Raji (cell line): ENCODE results near the gene PTPN7.

ENCODE experiments used
- POLR2A ChIP-seq: IDR thresholded peaks from 2 replicates; pipeline ENCODE4 v1.6.1; 2011; ENCODE audit warnings: low read depth, low read length, control low read depth; ENCODE audit not compliant: insufficient read depth

Gene PTPN7

GRCh38 chr1:202151045-202151444 lies 9.4 kb downstream of the PTPN7 start:
- no peak for TF ChIP-seq POLR2A

- TF ChIP-seq POLR2A, result no peak
Observed at GRCh38 chr1:202150602-202151001, 9.8 kb downstream of the PTPN7 start.

- no peak for TF ChIP-seq POLR2A
Observed at GRCh38 chr1:202150187-202150586, 10.2 kb downstream of the PTPN7 start.

- TF ChIP-seq POLR2A, result no peak
Observed at GRCh38 chr1:202149566-202149965, 10.8 kb downstream of the PTPN7 start.

- no peak for TF ChIP-seq POLR2A
Observed at GRCh38 chr1:202148391-202148790, 12.0 kb downstream of the PTPN7 start.

- TF ChIP-seq POLR2A, result no peak
Observed at GRCh38 chr1:202146993-202147392, 13.4 kb downstream of the PTPN7 start.

- no peak for TF ChIP-seq POLR2A
Observed at GRCh38 chr1:202146279-202146678, 14.1 kb downstream of the PTPN7 start.

- no peak for TF ChIP-seq POLR2A
Observed at GRCh38 chr1:202145068-202145743, 15.2 kb downstream of the PTPN7 start.

GRCh38 chr1:202144402-202145067 lies 15.9 kb downstream of the PTPN7 start, which contains the start of gene ARL8A:
Gene ARL8A, minus strand, starts transcription at chr1:202144737. Its CDS starts 165 bp downstream, at chr1:202144572.
- TF ChIP-seq POLR2A, result peak; percentile 51; the same call in 1 of the 2 replicates

- TF ChIP-seq POLR2A, result peak; percentile 40
Observed at GRCh38 chr1:202143768-202144401, 16.5 kb downstream of the PTPN7 start.

GRCh38 chr1:202143011-202143767 lies 17.2 kb downstream of the PTPN7 start:
- no peak for TF ChIP-seq POLR2A

- no peak for TF ChIP-seq POLR2A
Observed at GRCh38 chr1:202140833-202141232, 19.6 kb downstream of the PTPN7 start.

- TF ChIP-seq POLR2A, result no peak
Observed at GRCh38 chr1:202135221-202135721, 25.1 kb downstream of the PTPN7 start.

GRCh38 chr1:202134645-202135172 lies 25.7 kb downstream of the PTPN7 start:
- TF ChIP-seq POLR2A, result no peak

GRCh38 chr1:202133989-202134388 lies 26.4 kb downstream of the PTPN7 start:
- no peak for TF ChIP-seq POLR2A
